IMR-90 (cell line): ENCODE data around the gene HOXA5. TPM values are rescaled to one million over a fixed set of nuclear protein-coding genes. Genes with fewer than 3 reads are reported as not detected.

Experiments
- ATAC-seq: fragments of 200-7000 bp; cut with Tn5 transposase; 2 replicates; pipeline ENCODE4 v1.9.1; 2020; ENCODE audit warnings: low read depth, mild to moderate bottlenecking, moderate library complexity
- BruUV-seq: library from RNA; stranded (reverse); fragments of 400-500 nt; replicated peaks from 2 replicates; lab custom pipeline; 2021; lab: Mats Ljungman, UMichigan
- CTCF ChIA-PET: fragments of 300-600 bp; formaldehyde crosslinking; extraction: SDS; loops from one replicate; lab custom pipeline; 2021; ENCODE audit warnings: antibody characterized with exemption; lab: Yijun Ruan, JAX
- POLR2A ChIA-PET: fragments of 300-600 bp; sonication (Branson Sonifier 250); formaldehyde crosslinking; loops from one replicate; lab custom pipeline; 2022; ENCODE audit warnings: antibody characterized with exemption; ENCODE audit not compliant: unreplicated experiment; lab: Charles Lee
- DNase-seq: peaks from one replicate; pipeline ENCODE4 v3.0.0; 2013
- H2AFZ ChIP-seq: replicated peaks from 2 replicates; pipeline ENCODE3; 2013; ENCODE audit warnings: low read length, mild to moderate bottlenecking; ENCODE audit not compliant: poor library complexity
- H2AK5ac ChIP-seq: 2 replicates; pipeline ENCODE4 v1.6.1; 2013; ENCODE audit warnings: low read depth, low read length, inconsistent platforms
- H2AK9ac ChIP-seq: replicated peaks from 2 replicates; pipeline ENCODE3; 2013; ENCODE audit warnings: mild to moderate bottlenecking, low read depth, low read length, moderate library complexity; ENCODE audit not compliant: poor library complexity
- H2BK120ac ChIP-seq: 2 replicates; pipeline ENCODE4 v1.6.1; 2013; ENCODE audit warnings: low read depth, low read length, inconsistent platforms
- H2BK15ac ChIP-seq: 3 replicates; pipeline ENCODE4 v1.6.1; 2013; ENCODE audit warnings: low read depth, low read length, inconsistent platforms
- H2BK20ac ChIP-seq: 2 replicates; pipeline ENCODE4 v1.6.1; 2013; ENCODE audit warnings: low read depth, mild to moderate bottlenecking, inconsistent platforms, low read length, moderate library complexity
- H2BK5ac ChIP-seq: 2 replicates; pipeline ENCODE4 v1.6.1; 2013; ENCODE audit warnings: mild to moderate bottlenecking, low read depth, low read length, inconsistent platforms; ENCODE audit not compliant: poor library complexity, severe bottlenecking
- H3K14ac ChIP-seq: replicated peaks from 2 replicates; pipeline ENCODE4 v1.6.1; 2013; ENCODE audit warnings: low read depth, low read length, inconsistent platforms
- H3K18ac ChIP-seq: 2 replicates; pipeline ENCODE4 v1.6.1; 2013; ENCODE audit warnings: low read depth, low read length, control low read depth
- H3K23ac ChIP-seq: 2 replicates; pipeline ENCODE4 v1.6.1; 2013; ENCODE audit warnings: low read depth, low read length, inconsistent platforms
- H3K27ac ChIP-seq: 2 replicates; pipeline ENCODE4 v1.5.1; 2013; ENCODE audit warnings: mild to moderate bottlenecking, control low read depth, low read length; ENCODE audit not compliant: insufficient read depth
- H3K27me3 ChIP-seq: 2 replicates; pipeline ENCODE4 v1.6.1; 2013; ENCODE audit warnings: low read length; ENCODE audit not compliant: control insufficient read depth, insufficient read depth
- H3K36me3 ChIP-seq: 2 replicates; pipeline ENCODE4 v1.6.1; 2013; ENCODE audit warnings: low read length, mixed read lengths; ENCODE audit not compliant: control insufficient read depth, insufficient read depth
- H3K4ac ChIP-seq: 2 replicates; pipeline ENCODE4 v1.6.1; 2013; ENCODE audit warnings: low read depth, low read length, inconsistent platforms
- H3K4me1 ChIP-seq: 2 replicates; pipeline ENCODE4 v1.6.1; 2013; ENCODE audit warnings: low read length, mixed read lengths; ENCODE audit not compliant: control insufficient read depth, insufficient read depth
- H3K4me2 ChIP-seq: 2 replicates; pipeline ENCODE4 v1.6.1; 2013; ENCODE audit warnings: low read depth, mild to moderate bottlenecking, control low read depth, low read length, moderate library complexity
- H3K4me3 ChIP-seq: 2 replicates; pipeline ENCODE4 v1.5.1; 2013; ENCODE audit warnings: low read depth, mild to moderate bottlenecking, control low read depth, low read length, moderate library complexity; ENCODE audit not compliant: insufficient read depth
- H3K56ac ChIP-seq: 2 replicates; pipeline ENCODE4 v1.6.1; 2013; ENCODE audit warnings: low read length, inconsistent platforms; ENCODE audit not compliant: insufficient read depth; ENCODE audit errors: extremely low read depth
- H3K79me1 ChIP-seq, 2 experiments: 2 replicates each; pipeline ENCODE4 v1.6.1; 2013; ENCODE audit warnings: low read length in 2 of 2, inconsistent platforms in 1 of 2, low read depth in 1 of 2
- H3K9ac ChIP-seq: 2 replicates; pipeline ENCODE4 v1.6.1; 2013; ENCODE audit warnings: low read depth, low read length, control low read depth
- H3K9me1 ChIP-seq: 2 replicates; pipeline ENCODE4 v1.6.1; 2013; ENCODE audit warnings: low read length, inconsistent platforms; ENCODE audit not compliant: insufficient read depth
- H3K9me3 ChIP-seq: 2 replicates; pipeline ENCODE4 v1.6.1; 2013; ENCODE audit warnings: low read length; ENCODE audit not compliant: control insufficient read depth, insufficient read depth
- H4K20me1 ChIP-seq: 2 replicates; pipeline ENCODE4 v1.6.1; 2013; ENCODE audit warnings: low read length, inconsistent platforms; ENCODE audit not compliant: insufficient read depth
- H4K5ac ChIP-seq: 2 replicates; pipeline ENCODE4 v1.6.1; 2013; ENCODE audit warnings: mild to moderate bottlenecking, low read depth, low read length, control low read depth
- H4K8ac ChIP-seq, 2 experiments: 2 replicates each; pipeline ENCODE4 v1.6.1; 2013; ENCODE audit warnings: low read depth in 2 of 2, low read length in 2 of 2, control low read depth in 1 of 2, inconsistent platforms in 1 of 2
- H4K91ac ChIP-seq: 2 replicates; pipeline ENCODE4 v1.6.1; 2013; ENCODE audit warnings: low read depth, low read length, inconsistent platforms; ENCODE audit not compliant: insufficient read depth
- CEBPB ChIP-seq: IDR thresholded peaks from 2 replicates; pipeline ENCODE4 v1.6.1; 2012; ENCODE audit warnings: low read depth, low read length, improper control_type of control experiment
- CTCF ChIP-seq: conservative IDR thresholded peaks from 2 replicates; pipeline ENCODE4 v1.5.1; 2012; ENCODE audit warnings: mild to moderate bottlenecking, low read depth, low read length, improper control_type of control experiment
- ELK1 ChIP-seq: fragments of 150-350 bp; IDR thresholded peaks from 2 replicates; pipeline ENCODE4 v1.6.1; 2016; ENCODE audit warnings: low read depth, mild to moderate bottlenecking, low read length, moderate library complexity, borderline replicate concordance
- MAFK ChIP-seq: IDR thresholded peaks from 2 replicates; pipeline ENCODE4 v1.6.1; 2012; ENCODE audit warnings: low read depth, low read length, improper control_type of control experiment
- NFE2L2 ChIP-seq: fragments of 150-350 bp; IDR thresholded peaks from 2 replicates; pipeline ENCODE4 v1.6.1; 2016; ENCODE audit warnings: low read depth, mild to moderate bottlenecking, low read length
- RAD21 ChIP-seq: IDR thresholded peaks from 2 replicates; pipeline ENCODE4 v1.6.1; 2012; ENCODE audit warnings: low read length, improper control_type of control experiment
- RCOR1 ChIP-seq: IDR thresholded peaks from 2 replicates; pipeline ENCODE4 v1.6.1; 2012; ENCODE audit warnings: mild to moderate bottlenecking, low read length, improper control_type of control experiment; ENCODE audit not compliant: insufficient replicate concordance
- RFX5 ChIP-seq: IDR thresholded peaks from 2 replicates; pipeline ENCODE4 v1.8.0; 2012; ENCODE audit warnings: low read depth, mild to moderate bottlenecking, low read length, moderate library complexity
- SMC3 ChIP-seq: fragments of 150-350 bp; IDR thresholded peaks from 2 replicates; pipeline ENCODE4 v1.6.1; 2016; ENCODE audit warnings: low read depth, mild to moderate bottlenecking, antibody characterized with exemption, low read length, moderate library complexity
- USF2 ChIP-seq: fragments of 150-350 bp; IDR thresholded peaks from 2 replicates; pipeline ENCODE4 v1.6.1; 2017; ENCODE audit warnings: mild to moderate bottlenecking, antibody characterized with exemption, low read length, low read depth
- WGBS, 2 experiments: methylation state at CpG; one replicate each; pipeline versions ENCODE4 v1.1.5 to v1.1.7; 2013; ENCODE audit warnings: missing lambda C conversion rate in 2 of 2; ENCODE audit not compliant: insufficient read length in 1 of 2; ENCODE audit errors: extremely low coverage in 2 of 2; 5-methylcytosine and 5-hydroxymethylcytosine counted together
- dilution Hi-C: fragments of 300-500 bp; cut with HindIII; formaldehyde crosslinking; loops from one replicate; pipeline ENCODE4 v1.14.3; 2018; ENCODE audit warnings: low sequenced_read_pairs; ENCODE audit not compliant: unreplicated experiment
- in situ Hi-C: fragments of 300-500 bp; cut with MboI; formaldehyde crosslinking; loops from 3 replicates; pipeline ENCODE4 v1.14.3; 2019; ENCODE audit warnings: low sequenced_read_pairs, inconsistent platforms, mixed read lengths
- intact Hi-C: fragments of 100-400 bp; cut with micrococcal nuclease; formaldehyde crosslinking; loops from 2 replicates; pipeline ENCODE4 v1.10.0; 2022
- polyA plus RNA-seq, 3 experiments: library from polyadenylated mRNA; depleted of rRNA; stranded (reverse); fragments of >200 nt; gene quantifications; 2 replicates each; pipeline ENCODE4 v1.2.3, GENCODE V29; 2012; ENCODE audit warnings: low replicate concordance in 1 of 3
- total RNA-seq: library from RNA; depleted of rRNA; stranded (reverse); fragments of >200 nt; gene quantifications from 2 replicates; pipeline ENCODE4 v1.2.3, GENCODE V29; 2012

HOXA5 gene
- total and polyA plus RNA-seq, 2 of the 4 experiments (the other 2 are of a cell fraction), result 19.9 to 29.4 TPM

GRCh38 chr7:27189997-27190748 is 46.7 kb upstream of the HOXA5 start:
- H3K23ac ChIP-seq, result no peak overlapping the region
- TF ChIP-seq USF2, result no peak
- no peak for TF ChIP-seq ELK1
- no peak for TF ChIP-seq RAD21
- TF ChIP-seq NFE2L2, result no peak
- TF ChIP-seq RCOR1, result no peak
- no peak for TF ChIP-seq MAFK
- TF ChIP-seq RFX5, result no peak
- no peak for TF ChIP-seq CTCF
- TF ChIP-seq SMC3, result no peak
- TF ChIP-seq CEBPB, result no peak
- no peak overlapping the region for H4K8ac ChIP-seq
- in situ Hi-C loops (loop anchor here (10.0 kb wide), 1 partner anchor 885 kb away; no protein-coding TSS in a partner anchor), intact Hi-C loops (loop anchor here (10.0 kb wide), 4 partner anchors 555 to 1915 kb away; partner anchors contain the start of gene TAX1BP1), dilution Hi-C loops (no loop called here)
- no peak overlapping the region for H3K56ac ChIP-seq
- no peak overlapping the region for H2BK15ac ChIP-seq
- ChIA-PET CTCF (interaction anchor here (1.1 kb wide), 1 partner anchor 10 kb away, joined by 3 read pairs; no protein-coding TSS in a partner anchor), POLR2A (no interaction called here)
- ATAC-seq (no peak), DNase-seq (no peak)
- H2AK9ac ChIP-seq, result no peak overlapping the region
- peaks cover 1% of the 10 kb centered on the region; the same call in 1 of the 2 replicates for H3K4me1 ChIP-seq
- H3K4me2 ChIP-seq, result no peak overlapping the region
- H4K20me1 ChIP-seq, result peaks cover 16% of the 10 kb centered on the region; the same call in 1 of the 2 replicates
- no peaks in the 10 kb centered on the region for H3K36me3 ChIP-seq
- no peak overlapping the region for H3K4me3 ChIP-seq
- no peak overlapping the region for H3K9ac ChIP-seq
- no peak overlapping the region for H2AK5ac ChIP-seq
- H3K4ac ChIP-seq, result no peak overlapping the region
- no peak overlapping the region for H3K14ac ChIP-seq
- no CpG with 5 or more reads among the region's 7 CpGs for WGBS, 2 experiments
- peaks cover 97% of the 10 kb centered on the region for H3K27me3 ChIP-seq
- H4K5ac ChIP-seq, result no peak overlapping the region
- no peak overlapping the region for H2BK120ac ChIP-seq
- no TSS peak for BruUV-seq
- no peak overlapping the region for H2BK5ac ChIP-seq
- no peak overlapping the region for H4K91ac ChIP-seq
- H2AFZ ChIP-seq, result no peak overlapping the region
- no peak overlapping the region for H3K27ac ChIP-seq
- H3K9me1 ChIP-seq, result no peaks in the 10 kb centered on the region
- H3K79me1 ChIP-seq, result no peaks in the 10 kb centered on the region
- no peak overlapping the region for H3K18ac ChIP-seq
- no peak overlapping the region for H2BK20ac ChIP-seq
- peaks cover 16% of the 10 kb centered on the region; the same call in 1 of the 2 replicates for H3K9me3 ChIP-seq
